ENCODE results near the gene NME8.
"Not testable (repeated sequence)": the region's sequence is repeated elsewhere in the genome, so short reads cannot be mapped to it uniquely, and the experiment has no call there.

Gene NME8, protein sequence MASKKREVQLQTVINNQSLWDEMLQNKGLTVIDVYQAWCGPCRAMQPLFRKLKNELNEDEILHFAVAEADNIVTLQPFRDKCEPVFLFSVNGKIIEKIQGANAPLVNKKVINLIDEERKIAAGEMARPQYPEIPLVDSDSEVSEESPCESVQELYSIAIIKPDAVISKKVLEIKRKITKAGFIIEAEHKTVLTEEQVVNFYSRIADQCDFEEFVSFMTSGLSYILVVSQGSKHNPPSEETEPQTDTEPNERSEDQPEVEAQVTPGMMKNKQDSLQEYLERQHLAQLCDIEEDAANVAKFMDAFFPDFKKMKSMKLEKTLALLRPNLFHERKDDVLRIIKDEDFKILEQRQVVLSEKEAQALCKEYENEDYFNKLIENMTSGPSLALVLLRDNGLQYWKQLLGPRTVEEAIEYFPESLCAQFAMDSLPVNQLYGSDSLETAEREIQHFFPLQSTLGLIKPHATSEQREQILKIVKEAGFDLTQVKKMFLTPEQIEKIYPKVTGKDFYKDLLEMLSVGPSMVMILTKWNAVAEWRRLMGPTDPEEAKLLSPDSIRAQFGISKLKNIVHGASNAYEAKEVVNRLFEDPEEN
- long read RNA-seq, donor 1: 0 reads
- long read RNA-seq, donor 2: 0 reads
- long read RNA-seq, donor 3: 0 reads
- long read RNA-seq, donor 4: 0 reads
- long read RNA-seq, donor 5: 0 reads
- long read RNA-seq, donor 6: 0 reads
- long read RNA-seq, donor 7: 0 reads
- long read RNA-seq, donor 8: 0 reads

DNA sequence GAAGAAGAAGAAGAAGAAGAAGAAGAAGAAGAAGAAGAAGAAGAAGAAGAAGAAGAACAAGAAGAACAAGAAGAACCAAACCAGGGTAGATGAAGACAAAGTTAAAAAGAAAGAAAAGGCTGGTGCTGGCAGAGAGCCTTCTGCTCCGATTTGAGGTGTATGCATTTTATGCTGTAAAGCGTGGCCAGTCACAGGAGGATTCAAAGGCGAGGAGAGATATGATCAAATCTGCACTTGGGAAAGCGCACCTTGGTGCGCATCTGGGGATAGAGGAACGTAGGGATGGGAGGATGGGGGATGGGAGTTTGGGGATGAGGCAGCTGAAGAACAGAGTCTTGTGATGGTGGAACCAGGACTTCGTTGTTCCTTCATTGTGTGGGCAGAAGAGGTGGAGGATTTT lies at the start of gene NME8:
NME8 (plus strand) TSS at position 301 of the 400 bp plus-strand sequence. CDS start 1,670 bp downstream, outside the sequence.
- DNase-seq: no peak

DNA sequence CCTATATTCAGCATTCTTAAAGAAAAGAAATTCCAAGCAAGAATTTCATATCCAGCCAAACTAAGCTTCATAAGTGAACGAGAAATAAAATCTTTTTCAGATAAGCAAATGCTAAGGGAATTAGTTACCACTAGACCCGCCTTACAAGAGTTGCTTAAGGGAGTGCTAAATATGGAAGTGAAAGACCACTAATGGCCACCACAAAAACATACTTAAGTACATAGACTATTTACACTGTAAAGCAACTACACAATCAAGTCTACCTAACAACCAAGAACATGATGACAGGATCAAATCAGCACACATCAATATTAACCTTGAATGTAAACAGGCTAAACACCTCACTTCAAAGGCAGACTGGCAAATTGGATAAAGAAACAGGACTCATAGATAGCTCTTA lies 42.2 kb upstream of the NME8 start:
- DNase-seq: no peak

DNA sequence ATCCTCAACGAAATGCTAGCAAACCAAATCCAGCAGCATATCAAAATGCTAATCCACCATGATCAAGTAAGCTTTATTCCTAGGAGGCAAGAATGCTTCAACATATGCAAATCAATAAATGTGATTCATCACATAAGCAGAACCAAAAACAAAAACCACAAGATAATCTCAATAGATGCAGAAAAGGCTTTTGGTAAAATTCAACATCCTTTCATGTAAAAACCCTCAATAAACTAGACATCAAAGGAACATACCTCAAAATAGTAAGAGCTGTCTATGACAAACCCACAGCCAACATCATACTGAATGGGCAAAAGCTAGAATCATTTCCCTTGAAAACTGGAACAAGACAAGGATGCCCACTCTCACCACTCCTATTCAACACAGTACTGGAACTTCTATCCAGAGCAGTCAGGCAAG lies 36.2 kb upstream of the NME8 start:
- not testable (repeated sequence) for DNase-seq

DNA sequence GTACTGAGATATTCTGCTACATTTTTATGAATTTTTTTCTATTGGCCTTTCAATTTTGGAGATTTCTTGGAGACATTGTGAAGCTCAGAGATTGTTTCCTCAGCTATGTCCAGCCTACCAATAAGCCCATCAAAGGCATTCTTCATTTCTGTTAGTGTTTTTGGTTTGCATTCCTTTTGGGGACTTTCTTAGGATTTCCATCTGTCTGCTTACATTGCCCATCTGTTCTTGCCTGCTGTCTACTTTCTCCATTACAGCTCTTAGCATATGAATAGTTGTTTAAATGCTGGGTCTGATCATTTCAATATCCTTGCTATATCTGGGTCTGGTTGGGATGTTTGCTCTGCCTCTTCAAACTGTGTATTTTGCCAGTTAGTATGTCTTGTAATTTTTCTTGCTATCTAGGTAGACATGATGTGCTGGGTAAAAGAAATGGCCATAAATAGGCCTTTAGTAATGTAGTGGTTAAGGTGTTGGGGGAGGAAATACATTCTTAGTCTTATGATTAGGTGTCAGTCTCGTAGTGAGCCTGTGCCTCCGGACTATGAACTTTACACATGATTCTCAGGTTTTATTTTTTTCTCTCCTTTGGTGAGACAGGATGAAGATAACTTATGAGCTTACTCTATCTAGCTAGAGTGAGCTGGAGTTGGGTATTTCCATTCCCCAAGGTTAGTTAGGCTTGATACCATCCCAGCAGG lies 32.6 kb upstream of the NME8 start:
- DNase-seq: no peak

DNA sequence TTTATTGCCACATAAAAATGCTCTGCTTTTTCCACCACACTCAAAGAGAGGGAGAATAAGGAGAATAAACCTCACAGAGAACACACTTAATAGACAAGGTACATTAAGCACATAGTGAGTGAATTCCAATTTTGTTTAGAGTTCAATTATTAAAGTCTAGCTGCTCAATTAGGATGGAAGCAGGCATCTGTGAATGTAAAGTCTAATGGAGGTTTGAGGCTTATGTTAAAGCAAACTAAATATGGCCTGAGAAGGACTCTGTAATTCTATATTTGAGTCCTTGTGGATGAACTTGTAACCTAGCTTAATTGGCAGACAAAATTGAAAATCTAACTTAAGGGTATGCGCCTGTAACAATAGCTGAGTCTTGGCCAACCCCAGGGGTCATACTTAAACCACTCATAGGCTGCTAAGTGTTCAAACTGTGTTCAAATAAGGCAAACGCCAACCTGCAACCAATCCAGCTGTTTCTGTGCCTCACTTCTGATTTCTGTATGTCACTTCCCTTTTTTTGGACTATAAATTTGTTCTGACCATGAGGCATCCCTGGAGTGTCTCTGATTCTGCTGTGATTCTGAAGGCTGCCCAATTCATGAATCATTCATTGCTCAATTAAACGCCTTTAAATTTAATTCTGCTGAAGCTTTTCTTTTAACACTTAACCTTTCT lies 31.3 kb upstream of the NME8 start:
- DNase-seq: no peak

DNA sequence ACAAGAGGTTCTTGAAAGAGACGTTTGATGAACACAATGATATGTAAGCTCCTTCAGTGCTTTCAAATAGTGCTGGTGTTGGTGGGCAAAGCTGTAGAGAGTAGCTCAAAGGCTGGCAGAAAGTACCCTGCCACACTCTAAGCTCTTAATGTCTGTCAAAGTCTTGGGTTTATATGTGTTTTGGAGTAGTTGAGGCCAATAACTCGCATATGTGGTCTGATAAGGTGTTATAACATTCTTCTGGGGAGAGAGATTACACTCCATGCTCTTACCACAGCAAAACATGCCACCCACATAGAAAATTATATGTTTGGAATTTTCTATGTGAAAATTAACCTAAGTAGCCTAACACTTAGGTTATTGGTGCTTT lies 30.8 kb upstream of the NME8 start:
- DNase-seq: no peak

DNA sequence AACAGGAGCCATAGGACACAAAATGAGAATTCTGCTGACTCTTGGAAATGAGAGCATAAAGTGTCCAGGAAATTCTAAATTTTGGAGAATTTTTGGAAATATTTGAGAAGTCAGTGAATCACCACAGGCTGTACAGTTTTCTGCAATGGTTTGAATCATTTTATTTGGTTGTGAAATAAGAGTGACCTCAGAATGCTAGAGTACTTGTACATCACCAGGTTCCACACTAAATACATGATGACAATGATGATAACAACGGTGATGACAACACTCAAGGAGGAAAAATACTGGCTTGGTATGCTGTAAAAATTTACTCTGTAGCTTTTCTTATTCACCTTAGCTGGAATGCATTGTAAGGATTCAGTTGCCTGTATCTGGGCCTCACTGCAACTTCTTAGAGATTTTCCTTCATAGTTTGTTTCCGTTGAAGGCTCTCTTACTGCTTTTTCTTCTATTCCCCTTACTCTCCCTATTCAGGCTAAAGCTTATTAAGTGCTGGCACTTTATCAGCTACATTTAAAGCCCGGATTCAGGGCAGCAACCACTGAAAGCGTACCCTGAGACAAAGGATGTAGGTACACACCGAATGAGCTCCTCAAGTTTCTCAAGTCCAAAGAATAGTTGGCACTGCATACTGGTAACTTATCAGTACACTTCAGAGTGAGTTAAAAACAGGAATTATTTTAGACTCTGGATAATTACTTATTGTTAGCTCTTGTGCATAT lies 30.2 kb upstream of the NME8 start:
- no peak for DNase-seq

DNA sequence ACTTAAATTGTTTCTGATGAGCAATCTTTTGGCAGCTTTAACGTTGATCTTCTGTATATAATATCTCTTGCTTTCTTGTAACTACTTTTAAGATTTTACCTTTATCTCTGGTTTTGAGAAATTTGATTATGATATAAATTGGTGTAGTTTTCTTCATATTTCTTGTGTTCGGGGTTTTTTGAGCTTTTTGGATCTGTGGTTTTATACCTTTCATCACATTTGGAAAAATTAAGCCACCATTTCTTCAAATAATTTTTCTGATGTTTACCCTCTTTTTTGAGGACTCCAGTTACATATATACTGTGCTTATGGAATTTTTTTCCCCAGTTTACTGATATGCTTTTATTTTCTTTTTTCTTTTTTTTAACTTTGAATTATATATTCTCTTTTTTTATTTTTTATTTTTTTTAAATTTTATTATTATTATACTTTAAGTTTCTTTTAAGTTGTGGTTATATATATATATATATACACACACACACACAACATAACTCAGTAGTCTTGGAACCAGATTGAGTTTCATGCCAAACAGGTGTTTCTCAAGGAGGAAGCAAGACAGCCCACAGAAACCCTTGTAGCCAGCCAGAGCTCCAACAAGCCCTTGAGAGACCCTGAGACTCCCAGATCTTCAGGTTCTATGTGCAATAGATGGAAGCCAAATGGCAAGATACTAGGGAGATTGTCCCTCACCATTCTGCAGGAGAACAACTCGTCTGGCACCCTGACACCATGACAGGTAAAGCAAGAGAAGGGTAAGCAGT lies 27.5 kb upstream of the NME8 start:
- no peak for DNase-seq

DNA sequence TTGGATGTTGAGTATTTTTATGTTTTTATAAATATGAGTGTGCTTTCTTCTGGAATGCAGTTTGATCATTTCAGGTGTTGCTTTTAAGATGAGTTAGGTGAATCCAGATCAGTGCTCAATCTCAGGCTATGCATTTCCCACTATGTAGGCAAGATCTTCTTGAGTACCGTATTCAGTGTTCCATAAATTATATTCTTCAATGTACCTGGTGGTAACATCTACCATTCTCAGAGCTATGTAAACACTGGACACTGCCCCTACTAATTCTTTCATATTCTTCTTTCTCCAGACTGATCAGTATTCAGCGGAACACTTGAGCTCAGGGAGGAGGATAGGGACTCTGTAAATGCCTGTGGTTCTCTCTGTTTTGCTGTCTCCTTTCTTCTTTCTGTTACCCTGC lies 25.5 kb upstream of the NME8 start:
- DNase-seq: no peak

DNA sequence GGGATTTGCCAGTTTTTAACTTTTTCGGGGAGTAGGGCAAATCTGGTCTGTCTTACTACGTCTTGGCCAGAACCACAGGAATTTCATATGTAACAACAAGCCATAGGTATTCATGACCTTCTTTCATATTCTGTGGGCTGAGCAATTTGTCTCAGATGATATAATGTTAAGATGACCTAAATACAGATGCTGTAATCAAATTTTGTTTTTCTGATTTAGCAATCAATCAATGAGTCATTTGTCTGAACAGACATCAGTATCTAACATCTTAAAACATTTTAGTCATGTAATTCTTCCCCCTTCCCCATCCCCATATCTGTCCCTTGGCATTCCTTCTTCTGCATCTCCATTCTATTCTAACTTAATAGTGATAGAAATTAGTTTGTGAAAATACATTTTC lies 24.8 kb upstream of the NME8 start:
- DNase-seq: no peak

DNA sequence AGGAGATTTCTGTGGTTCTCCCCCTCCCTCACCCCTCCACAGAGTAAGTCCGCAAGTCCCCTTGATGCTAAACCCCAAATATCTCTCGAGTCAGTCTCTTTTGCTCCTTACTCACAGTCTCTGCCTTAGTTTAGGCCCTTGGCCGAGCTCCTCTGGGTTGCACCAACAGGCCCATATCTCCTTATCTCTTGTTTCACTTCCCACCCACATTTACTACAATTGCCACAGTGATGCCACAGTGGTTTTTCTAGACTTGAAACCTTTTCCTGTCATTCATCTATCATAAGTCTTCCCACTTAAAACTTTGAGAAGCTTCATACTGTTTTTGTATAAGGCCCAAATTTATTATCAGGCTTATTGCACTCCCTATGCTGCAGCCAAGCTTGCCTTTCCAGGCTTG lies 23.4 kb upstream of the NME8 start:
- no peak for DNase-seq

DNA sequence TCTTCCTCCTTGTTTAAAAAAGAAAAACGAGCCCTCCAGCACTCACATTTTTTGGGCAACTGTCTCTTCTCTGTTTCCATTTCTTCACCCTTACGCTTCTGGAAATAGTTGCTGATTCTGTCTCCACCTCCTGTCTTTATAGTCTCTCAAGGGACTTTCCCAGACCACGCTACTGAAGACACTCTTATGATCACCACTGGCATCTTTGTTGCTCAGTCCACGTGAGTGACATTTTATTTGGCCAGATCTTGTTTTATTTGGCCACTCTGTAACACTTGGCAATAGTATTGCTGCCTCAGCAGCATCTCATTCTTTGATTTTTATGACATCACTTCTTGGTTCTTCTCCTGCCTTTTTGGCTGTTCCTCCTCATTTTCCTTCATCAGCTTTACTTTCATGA lies 21.6 kb upstream of the NME8 start:
- DNase-seq: no peak

DNA sequence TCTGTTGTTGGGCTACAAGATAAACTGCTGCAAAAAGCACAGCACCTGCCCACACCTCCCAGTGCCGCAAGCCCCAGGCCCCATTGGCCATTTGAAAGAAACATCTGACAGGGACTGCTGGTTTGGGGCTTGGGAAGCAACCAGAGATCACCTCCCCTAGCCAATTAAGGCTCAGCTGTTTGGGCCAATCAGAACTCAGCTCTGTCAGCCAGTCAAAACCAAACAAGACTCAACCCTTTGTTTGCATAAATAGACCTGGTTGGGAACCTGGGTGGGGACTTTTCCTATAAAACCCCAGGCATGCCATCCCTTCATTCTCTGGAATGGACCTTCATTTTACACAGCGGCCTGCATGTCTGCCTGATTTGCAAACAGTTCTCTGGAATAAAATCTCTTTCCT lies 17.2 kb upstream of the NME8 start:
- DNase-seq: no peak

DNA sequence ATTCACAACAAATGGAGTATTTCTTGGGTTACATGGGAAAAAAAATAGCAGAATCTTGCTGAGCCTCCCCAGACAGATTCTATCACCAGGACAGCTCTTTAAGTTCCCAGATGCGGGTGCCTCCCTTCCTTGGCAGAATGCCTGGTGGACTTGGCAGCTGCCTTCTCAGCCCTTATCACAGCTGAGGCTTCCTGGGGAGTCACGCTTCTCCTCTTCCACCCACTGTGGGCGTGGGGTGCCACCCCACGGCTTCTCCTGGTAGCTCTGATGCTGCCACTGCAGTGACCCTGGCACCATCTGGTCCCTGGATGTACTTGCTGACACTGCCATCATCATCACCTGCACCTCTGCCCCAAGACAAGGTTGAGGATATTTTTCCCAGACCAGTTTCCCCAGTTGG lies 16.2 kb upstream of the NME8 start:
- DNase-seq: no peak

DNA sequence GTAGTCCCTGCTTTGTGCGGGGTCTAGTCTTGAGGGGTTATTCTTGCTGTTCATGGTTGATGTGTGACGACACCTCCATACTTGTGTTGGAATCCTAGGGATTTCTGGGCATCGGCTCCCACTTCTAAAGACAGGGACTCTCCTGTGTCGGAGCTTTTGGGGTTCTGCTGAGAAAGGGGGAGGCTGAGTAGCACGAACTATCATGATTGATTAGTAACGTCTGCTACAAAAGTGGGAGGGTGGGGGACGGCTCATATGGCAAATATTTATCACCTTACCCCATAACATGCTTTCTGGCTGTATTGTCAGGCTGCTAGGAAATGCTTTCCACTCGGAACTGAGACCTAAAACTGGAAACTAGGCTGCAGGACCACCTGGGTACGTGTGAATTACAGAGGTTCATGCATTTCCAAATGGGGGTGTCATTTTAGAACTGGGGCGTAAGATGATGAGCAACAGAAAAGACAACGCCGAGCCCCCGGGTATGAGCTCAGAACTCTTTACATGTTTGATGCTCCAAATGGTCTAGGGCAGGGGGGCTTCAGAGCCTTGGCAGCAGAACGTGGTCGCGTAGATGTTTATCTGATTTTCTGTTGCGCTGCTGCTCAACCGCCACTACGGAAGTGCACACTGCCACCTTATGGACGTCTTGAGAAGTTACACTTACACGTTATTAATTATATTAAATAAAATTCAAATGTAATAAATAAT lies 15.1 kb upstream of the NME8 start:
- peak; percentile 12 for DNase-seq

DNA sequence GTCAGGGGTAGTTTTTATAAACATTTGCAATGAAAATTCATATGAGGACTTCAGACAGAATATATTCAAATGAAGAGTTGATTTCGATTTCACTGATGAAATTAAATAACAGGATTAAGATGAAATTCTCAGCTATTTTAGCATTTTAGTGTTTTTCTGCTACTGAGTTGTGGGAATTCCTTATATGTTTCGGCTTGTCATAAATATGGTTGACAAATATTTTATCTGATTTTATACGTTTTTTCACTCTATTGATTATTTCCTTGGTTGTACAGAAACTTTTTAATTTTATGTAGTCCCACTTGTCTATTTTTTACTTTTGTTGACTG lies 14.6 kb upstream of the NME8 start:
- DNase-seq: no peak

DNA sequence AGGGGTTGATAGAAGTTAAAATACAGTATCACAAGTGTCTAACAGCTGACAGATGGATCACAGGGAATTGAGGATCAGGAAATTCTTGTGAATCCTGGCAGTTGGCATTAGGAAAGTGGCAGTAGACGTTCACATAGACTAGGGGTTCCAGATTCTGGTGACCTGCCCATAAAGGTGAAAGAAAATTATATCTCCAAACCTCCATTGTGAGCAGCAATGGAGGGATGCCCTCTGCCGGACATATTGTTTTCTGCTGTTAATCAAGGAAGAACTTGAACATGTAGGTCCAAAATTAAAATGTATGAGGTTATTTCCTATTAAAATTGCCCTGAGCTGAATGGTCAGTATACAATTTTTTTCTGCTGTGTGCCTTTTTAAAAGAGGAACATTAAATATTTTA lies 5.1 kb downstream of the NME8 start:
- no peak for DNase-seq

DNA sequence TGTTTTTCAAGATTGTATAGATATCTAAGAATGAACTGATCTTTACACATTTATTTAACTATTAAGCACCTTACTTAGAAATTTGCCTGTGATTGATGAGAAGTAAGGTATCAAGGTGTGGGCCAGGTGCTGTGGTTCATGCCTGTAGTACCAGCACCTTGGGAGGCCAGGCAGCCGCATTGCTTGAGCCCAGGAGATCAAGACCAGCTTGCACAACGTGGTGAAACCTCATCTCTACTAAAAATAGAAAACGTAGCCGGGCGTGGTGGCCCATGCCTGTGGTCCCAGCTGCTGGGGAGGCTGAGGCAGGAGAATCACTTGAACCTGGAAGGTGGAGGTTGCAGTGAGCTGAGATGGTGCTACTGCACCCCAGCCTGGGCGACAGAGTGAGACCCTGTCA lies 33.7 kb downstream of the NME8 start:
- no peak for DNase-seq

DNA sequence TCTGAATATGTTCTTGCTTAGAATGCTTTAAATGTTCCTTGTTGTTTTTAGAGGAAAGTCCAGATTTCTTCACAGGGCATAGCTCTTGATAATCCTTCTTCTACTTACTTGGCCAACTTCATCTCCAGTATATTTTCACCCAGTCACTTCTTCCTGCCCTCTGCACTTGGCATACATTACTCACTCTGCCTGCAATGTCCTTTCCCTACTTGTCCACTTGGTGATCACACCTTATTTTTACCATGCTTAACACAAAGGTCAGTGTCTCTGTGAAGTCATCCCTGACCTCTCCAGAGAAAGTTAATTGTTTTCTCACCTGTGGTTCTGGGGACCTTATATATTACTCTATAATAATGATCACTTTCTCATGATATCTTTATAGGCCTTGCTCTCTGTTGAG lies 45.0 kb downstream of the NME8 start:
- DNase-seq: no peak

DNA sequence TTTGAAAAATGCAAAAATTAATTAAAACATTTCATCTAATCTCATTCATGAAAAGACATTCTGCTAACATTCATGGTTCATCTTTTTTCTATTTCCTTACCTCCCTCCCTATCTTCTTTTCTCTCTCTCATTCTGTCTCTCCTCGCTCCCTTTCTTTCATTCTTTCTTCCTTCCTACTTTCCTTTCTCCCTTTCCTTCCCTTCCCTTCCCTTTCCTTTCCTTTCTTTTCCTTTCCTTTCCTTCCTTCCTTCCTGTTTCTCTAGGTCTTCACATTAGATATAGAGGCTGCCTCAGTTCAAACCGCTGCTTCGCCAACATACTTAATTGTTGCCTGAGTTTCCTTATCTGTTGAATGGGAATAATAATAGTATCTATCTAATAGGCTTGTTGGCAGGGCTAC lies 46.3 kb downstream of the NME8 start:
- no peak for DNase-seq

DNA sequence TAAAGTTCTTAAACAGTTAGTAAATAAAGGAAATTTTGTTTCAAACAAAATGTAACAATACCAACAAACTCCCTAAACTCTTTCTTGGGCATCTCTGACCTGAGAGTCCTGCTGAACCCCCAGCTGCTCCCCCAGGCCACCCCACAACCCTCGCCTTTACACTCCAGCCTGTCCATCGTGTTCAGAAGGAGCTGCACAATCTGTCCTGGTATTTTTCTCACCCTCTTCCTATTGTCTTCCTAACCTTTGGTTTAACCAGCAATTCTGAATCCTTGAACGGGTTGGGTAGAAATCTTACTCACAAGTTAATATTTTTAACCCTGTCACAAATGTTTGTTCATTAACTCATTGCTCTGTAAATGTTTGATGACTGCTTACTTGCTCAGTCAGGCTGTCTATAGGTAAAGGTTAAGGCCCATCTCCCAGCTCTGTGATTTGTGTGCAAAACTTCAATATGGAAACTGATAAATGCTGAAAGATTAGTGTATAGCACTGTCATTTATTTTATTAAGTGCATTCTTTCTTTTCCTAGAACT lies 51.4 kb downstream of the NME8 start:
- DNase-seq: no peak

All from right kidney (tissue), 9 donors.